Stimulated activated CD8-positive, alpha-beta memory T cell treated with anti-CD3 and anti-CD28 coated beads, Interleukin-4, amount 100 ng/mL, for 48 hours (primary cell): ENCODE measurements around the gene DOCK11.

Experiments used
- DNase-seq: peaks from one replicate; pipeline ENCODE4 v3.0.0-alpha.2; 2020

Gene DOCK11

DNA sequence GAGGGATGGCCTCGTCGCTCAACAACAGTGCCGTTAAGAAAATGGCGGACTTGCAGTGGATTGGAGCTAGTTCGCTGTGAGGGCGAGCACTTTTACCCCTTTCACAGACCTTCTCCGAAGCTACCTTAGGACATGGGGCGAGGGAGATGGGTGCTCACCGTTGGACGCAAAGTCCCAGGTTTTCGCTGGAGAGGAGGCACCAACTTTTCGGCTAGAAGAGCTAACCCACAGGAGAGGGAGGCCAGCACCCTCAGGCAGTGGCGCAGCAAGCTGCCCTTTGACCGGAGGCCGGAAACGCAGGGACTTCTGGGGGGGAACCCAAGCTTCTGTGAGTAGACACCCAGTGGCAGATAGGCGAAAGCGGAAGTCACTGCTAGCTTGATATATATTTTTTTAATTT lies 138.7 kb downstream of the DOCK11 start:
- DNase-seq: no peak

- no peak for DNase-seq
These were observed 142.4 kb downstream of the DOCK11 start for GRCh38 chrX:118637997-118638396.

DNA sequence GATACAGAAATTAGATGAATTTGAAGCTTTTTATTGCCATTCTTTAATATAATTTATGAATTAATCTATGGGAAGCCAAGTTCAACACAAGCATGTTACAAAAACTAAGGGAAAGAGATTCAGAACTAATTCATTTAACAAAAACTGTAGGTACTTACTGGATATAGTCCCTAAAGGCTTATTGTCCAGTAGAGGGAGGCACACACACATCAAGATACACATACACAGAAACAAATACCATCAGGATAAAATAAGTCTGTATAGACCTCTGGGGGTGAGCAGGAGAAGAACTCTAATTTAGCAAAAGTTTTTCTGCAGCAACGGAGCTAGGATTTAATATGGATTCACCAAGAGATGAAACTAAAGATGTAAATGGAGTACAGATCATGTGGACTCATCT lies 148.8 kb downstream of the DOCK11 start:
- no peak for DNase-seq

DNA sequence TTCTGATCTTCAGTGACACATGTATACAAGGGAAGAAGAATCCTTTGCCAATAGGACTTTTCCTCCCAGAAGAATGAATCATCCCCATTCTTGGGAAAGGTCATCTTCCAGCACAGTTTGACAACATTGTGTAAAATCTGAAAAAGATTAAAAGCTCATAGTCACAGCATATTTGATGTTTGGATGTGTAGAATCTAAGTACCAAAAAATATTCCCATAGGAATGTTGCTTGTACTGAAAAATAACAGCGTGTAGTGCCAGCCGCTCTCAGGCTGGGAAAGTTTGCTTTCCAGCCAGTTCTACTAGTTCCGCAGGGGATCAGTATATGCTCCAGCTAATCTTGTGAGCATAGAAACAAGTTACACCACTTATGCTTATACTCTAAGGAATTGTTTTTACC lies 157.1 kb downstream of the DOCK11 start:
- DNase-seq: no peak

GRCh38 chrX:118654331-118654730 lies 158.7 kb downstream of the DOCK11 start:
- no peak for DNase-seq

GRCh38 chrX:118655561-118656246 lies 160.1 kb downstream of the DOCK11 start:
- no peak for DNase-seq

- DNase-seq: no peak
These were observed 161.8 kb downstream of the DOCK11 start for GRCh38 chrX:118657413-118657812.

GRCh38 chrX:118660085-118660484 lies 164.5 kb downstream of the DOCK11 start:
- no peak for DNase-seq

- no peak for DNase-seq
These were observed 169.6 kb downstream of the DOCK11 start for GRCh38 chrX:118665204-118665603.

DNA sequence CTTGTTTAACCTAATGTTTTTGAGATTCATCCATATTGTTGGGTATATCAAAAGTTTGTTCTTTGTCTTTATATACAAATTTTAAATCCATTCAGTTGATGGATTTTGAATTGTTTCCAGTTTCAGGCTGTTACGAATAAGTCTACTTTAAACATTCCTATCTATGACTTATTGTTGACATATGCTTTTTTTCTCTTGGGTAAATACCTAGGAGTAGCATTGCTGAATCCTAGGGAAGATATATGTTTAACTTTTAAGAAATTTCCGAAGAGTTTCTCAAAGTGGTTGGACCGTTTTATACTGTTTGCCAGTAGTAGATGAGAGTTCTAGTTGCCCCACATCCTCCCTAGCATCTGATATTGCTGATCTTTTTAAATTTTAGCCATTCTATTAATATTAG lies 170.9 kb downstream of the DOCK11 start:
- DNase-seq: no peak

DNA sequence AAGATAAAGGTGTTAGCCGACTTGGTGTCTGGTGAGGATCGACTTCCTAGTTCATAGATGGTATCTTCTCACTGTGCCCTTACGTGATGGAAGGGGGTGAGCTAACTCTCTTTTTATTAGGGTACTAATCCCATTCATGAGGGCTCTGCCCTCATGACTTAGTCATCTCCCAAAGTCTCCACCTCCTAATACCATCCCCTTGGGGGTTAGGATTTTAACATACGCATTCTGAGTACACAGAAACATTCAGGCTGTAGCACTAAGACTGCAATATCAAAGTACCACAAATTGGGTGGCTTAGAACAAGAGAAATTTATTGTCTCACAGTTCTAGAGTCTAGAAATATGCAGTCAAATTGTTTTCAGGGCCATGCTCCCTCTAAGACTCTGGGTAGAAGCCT lies 173.8 kb downstream of the DOCK11 start:
- no peak for DNase-seq

GRCh38 chrX:118675326-118675965 lies 179.8 kb downstream of the DOCK11 start:
- no peak for DNase-seq

GRCh38 chrX:118675966-118676349 lies 180.3 kb downstream of the DOCK11 start:
- DNase-seq: no peak

DNA sequence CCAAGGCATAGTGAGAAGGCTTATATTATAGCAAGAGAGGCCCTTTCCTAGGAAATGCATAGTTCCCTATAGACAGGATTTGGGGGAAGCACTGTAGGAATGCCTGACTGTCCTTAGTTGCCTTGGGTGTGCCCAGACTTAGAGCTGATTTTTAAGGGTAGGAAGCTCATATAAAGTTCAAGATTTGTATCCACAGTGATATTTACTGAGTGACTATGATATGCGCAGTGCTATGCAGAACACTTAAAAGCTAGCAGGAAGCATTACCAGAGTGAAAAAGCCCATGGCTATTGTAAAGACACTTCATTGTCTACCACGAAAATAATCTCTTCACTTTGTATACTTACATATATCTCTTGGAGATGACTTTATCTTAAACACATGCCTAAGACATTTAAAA lies 181.7 kb downstream of the DOCK11 start:
- DNase-seq: no peak

- no peak for DNase-seq
These were observed 183.7 kb downstream of the DOCK11 start for GRCh38 chrX:118679290-118679689.

GRCh38 chrX:118682258-118683014 lies 186.8 kb downstream of the DOCK11 start:
- DNase-seq: no peak

GRCh38 chrX:118685393-118685792 lies 189.8 kb downstream of the DOCK11 start:
- no peak for DNase-seq

GRCh38 chrX:118688935-118689334 lies 193.3 kb downstream of the DOCK11 start:
- no peak for DNase-seq

DNA sequence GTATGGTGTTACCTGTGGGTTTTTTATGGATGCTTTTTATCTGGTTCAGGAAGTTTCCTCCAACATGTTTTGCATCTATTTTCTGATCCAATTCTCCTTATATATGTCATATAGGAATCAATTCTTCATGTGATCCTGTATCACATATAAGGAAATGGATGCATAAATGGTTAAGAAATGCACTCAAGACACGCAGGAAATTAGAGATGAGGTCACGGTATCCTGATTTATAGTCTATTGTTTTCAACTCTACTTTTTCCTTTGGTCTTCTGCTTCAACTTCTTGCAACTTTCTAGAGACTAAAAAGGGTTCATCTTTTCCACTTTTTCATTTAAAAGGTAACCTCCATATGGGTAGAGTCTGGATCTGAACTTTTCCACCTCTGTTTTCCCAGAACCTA lies 198.2 kb downstream of the DOCK11 start:
- no peak for DNase-seq

GRCh38 chrX:118694638-118695037 lies 199.0 kb downstream of the DOCK11 start:
- no peak for DNase-seq

DNA sequence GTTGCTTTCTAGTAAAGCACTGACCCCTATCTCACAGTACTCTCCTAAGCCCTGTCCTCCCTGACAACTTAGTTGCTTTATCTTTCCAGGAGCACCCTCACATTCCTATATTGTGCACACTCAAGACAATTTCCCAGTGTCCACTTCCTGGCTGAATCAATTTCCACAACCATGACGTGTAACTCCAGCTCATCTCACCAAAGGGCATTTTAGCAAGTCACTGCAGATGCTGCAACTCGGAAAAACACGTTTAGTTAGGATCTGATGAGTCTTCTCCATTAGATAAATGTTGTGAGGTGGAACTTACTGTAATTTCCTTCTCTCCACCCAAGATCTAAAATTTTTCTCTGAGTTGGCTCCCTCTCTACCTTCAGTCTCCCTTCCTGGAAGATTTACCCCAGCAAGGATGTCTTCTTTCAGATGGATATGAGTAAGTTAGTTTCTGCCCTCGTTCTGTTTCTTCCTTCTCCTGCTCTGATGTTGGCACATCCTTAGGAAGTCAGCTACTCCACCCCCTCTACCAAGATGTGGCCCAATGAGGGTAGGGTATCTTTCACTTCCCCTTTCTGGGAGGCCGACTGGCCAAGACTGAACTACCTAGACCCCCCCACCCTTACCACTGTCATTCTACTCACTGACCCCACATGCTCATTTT lies 203.0 kb downstream of the DOCK11 start:
- DNase-seq: no peak

DNA sequence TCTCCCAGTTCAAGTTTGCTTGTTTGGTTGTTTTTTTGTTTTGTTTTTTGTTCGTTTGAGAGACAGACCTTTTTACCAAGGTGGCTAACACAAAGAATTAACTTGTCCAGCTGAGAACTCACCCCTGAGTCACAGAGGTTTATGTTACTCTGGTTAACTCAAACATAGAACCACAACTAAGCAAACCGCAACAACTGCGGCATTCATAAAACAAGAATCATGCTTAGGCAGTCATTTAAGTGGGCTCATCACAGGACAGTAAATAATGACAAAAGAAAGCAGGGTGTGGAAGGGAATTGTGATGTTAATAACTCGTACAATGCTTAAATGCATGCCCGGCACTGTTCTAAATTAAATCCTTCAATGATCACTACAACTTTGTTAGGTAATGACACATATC lies 207.1 kb downstream of the DOCK11 start:
- no peak for DNase-seq

DNA sequence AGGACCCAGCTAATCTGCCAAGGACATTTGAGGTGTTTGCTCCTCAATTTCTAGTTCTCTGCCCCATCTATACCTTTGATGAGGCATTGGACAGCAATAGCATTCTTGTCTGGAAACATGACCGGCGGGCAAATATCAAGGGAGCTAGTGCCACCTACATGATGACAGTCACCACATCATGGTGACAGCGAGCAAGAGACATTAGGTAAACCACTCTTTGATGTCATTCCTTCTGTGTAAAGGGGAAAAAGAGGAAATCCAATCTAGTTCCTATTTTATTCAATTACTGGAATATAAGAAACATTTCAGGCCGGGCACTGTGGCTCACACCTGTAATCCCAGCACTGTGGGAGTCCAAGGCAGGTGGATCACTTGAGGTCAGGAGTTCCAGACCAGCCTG lies 211.1 kb downstream of the DOCK11 start:
- no peak for DNase-seq

DNA sequence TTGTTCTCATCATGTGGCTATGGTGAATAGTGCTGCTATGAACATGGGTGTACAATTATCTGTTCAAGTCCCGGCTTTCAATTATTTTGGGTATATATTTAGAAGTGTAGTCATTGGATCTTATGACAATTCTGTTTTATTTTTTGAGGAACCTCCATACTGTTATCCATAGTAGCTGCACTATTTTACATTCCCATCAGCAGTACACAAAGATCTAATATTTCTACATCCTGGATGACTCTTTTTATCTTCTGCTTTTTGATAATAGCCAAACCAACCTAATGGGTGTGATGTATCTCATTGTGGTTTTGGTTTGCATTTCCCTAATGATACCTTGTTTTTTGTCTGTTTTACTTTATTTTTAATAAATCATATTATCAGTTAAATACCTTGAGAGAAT lies 218.9 kb downstream of the DOCK11 start:
- no peak for DNase-seq
